HG03025 (cell line): ENCODE results near the gene THSD4.
"Not testable (repeated sequence)": the region's sequence is repeated elsewhere in the genome, so short reads cannot be mapped to it uniquely, and the experiment has no call there.

Experiments
- ATAC-seq: cut with Tn5 transposase; IDR thresholded peaks from one replicate; pipeline ENCODE4 v1.9.1; 2021; ENCODE audit warnings: mild to moderate bottlenecking, moderate library complexity; ENCODE audit not compliant: unreplicated experiment, low FRiP score

Gene THSD4

GRCh38 chr15:71118881-71119632 lies 3.8 kb downstream of the THSD4 start:
- no peak for ATAC-seq

- no peak for ATAC-seq
Observed at GRCh38 chr15:71120428-71120944, 5.2 kb downstream of the THSD4 start.

- no peak for ATAC-seq
Observed at GRCh38 chr15:71121442-71121841, 6.2 kb downstream of the THSD4 start.

- ATAC-seq: no peak
Observed at GRCh38 chr15:71124937-71125790, 9.9 kb downstream of the THSD4 start.

- no peak for ATAC-seq
Observed at GRCh38 chr15:71125831-71126450, 10.7 kb downstream of the THSD4 start.

- ATAC-seq: no peak
Observed at GRCh38 chr15:71127083-71127482, 11.8 kb downstream of the THSD4 start.

GRCh38 chr15:71128159-71128558 lies 12.9 kb downstream of the THSD4 start:
- not testable (repeated sequence) for ATAC-seq

GRCh38 chr15:71128939-71129562 lies 13.8 kb downstream of the THSD4 start:
- ATAC-seq: no peak

GRCh38 chr15:71129669-71130068 lies 14.4 kb downstream of the THSD4 start:
- ATAC-seq: no peak

- ATAC-seq: no peak
Observed at GRCh38 chr15:71131601-71132362, 16.5 kb downstream of the THSD4 start.

GRCh38 chr15:71133747-71134472 lies 18.6 kb downstream of the THSD4 start:
- ATAC-seq: no peak

- ATAC-seq: no peak
Observed at GRCh38 chr15:71136159-71136783, 21.0 kb downstream of the THSD4 start.

GRCh38 chr15:71136793-71137518 lies 21.7 kb downstream of the THSD4 start:
- no peak for ATAC-seq

- no peak for ATAC-seq
Observed at GRCh38 chr15:71138473-71138872, 23.2 kb downstream of the THSD4 start.

- no peak for ATAC-seq
Observed at GRCh38 chr15:71139241-71139640, 24.0 kb downstream of the THSD4 start.

- ATAC-seq: no peak
Observed at GRCh38 chr15:71141572-71141971, 26.3 kb downstream of the THSD4 start.

- no peak for ATAC-seq
Observed at GRCh38 chr15:71142780-71143179, 27.5 kb downstream of the THSD4 start.
